Measurements from ENCODE around the gene PPFIA1. TPM values are rescaled to one million over a fixed set of nuclear protein-coding genes. Genes with fewer than 3 reads are reported as not detected.
A peak's percentile ranks its signal among the peaks of the same experiment; 100 is the strongest.

Gene PPFIA1
- total and polyA plus RNA-seq, 4 donors, result 35.6 to 54.9 (median 47.3) TPM

GRCh38 chr11:70430671-70431574, 160.4 kb downstream of the PPFIA1 start:
- Histone ChIP-seq H3K36me3 (ENCODE audit: control insufficient read depth, insufficient read depth, low read length) (peaks cover 89% of the 10 kb centered on the region), H3K27me3 (ENCODE audit: control insufficient read depth, insufficient read depth, low read length) (no peaks in the 10 kb centered on the region), H3K9me3 (ENCODE audit: control insufficient read depth, insufficient read depth, low read length) (no peaks in the 10 kb centered on the region), H3K4me3 (ENCODE audit: low read depth, low read length) (no peak overlapping the region), H3K27ac (ENCODE audit: low read depth, low read length) (no peak overlapping the region), H3K4me1 (ENCODE audit: control insufficient read depth, insufficient read depth, low read length) (no peaks in the 10 kb centered on the region)
- WGBS (ENCODE audit: insufficient coverage), result 94% methylated on average over 25 of the region's 25 CpGs
- DNase-seq (ENCODE audit: low read depth in 4 of 6, low spot score in 6 of 6), result no peak

- 95% methylated on average over 11 of the region's 12 CpGs for WGBS (ENCODE audit: insufficient coverage)
- H3K36me3 ChIP-seq (ENCODE audit: control insufficient read depth, insufficient read depth, low read length), result peaks cover 90% of the 10 kb centered on the region
- no peaks in the 10 kb centered on the region for H3K27me3 ChIP-seq (ENCODE audit: control insufficient read depth, insufficient read depth, low read length)
- no peak overlapping the region for H3K27ac ChIP-seq (ENCODE audit: low read depth, low read length)
- no peak for DNase-seq (ENCODE audit: low read depth in 4 of 6, low spot score in 6 of 6)
- H3K4me3 ChIP-seq (ENCODE audit: low read depth, low read length), result no peak overlapping the region
- no peaks in the 10 kb centered on the region for H3K4me1 ChIP-seq (ENCODE audit: control insufficient read depth, insufficient read depth, low read length)
- no peaks in the 10 kb centered on the region for H3K9me3 ChIP-seq (ENCODE audit: control insufficient read depth, insufficient read depth, low read length)
These were observed 161.1 kb downstream of the PPFIA1 start for GRCh38 chr11:70431611-70432010.

- Histone ChIP-seq H3K4me1 (ENCODE audit: control insufficient read depth, insufficient read depth, low read length) (no peaks in the 10 kb centered on the region), H3K27ac (ENCODE audit: low read depth, low read length) (no peak overlapping the region), H3K9me3 (ENCODE audit: control insufficient read depth, insufficient read depth, low read length) (no peaks in the 10 kb centered on the region), H3K27me3 (ENCODE audit: control insufficient read depth, insufficient read depth, low read length) (no peaks in the 10 kb centered on the region), H3K36me3 (ENCODE audit: control insufficient read depth, insufficient read depth, low read length) (peaks cover 90% of the 10 kb centered on the region), H3K4me3 (ENCODE audit: low read depth, low read length) (no peak overlapping the region)
- no peak for DNase-seq (ENCODE audit: low read depth in 4 of 6, low spot score in 6 of 6)
- 90% methylated on average over 11 of the region's 16 CpGs for WGBS (ENCODE audit: insufficient coverage)
These were observed 161.6 kb downstream of the PPFIA1 start for GRCh38 chr11:70432065-70432464.

- Histone ChIP-seq H3K27me3 (ENCODE audit: control insufficient read depth, insufficient read depth, low read length) (no peaks in the 10 kb centered on the region), H3K4me1 (ENCODE audit: control insufficient read depth, insufficient read depth, low read length) (no peaks in the 10 kb centered on the region), H3K4me3 (ENCODE audit: low read depth, low read length) (no peak overlapping the region), H3K27ac (ENCODE audit: low read depth, low read length) (no peak overlapping the region), H3K9me3 (ENCODE audit: control insufficient read depth, insufficient read depth, low read length) (no peaks in the 10 kb centered on the region), H3K36me3 (ENCODE audit: control insufficient read depth, insufficient read depth, low read length) (peaks cover 90% of the 10 kb centered on the region)
- WGBS (ENCODE audit: insufficient coverage), result 85% methylated on average over 10 of the region's 15 CpGs
- DNase-seq (ENCODE audit: low read depth in 4 of 6, low spot score in 6 of 6), result no peak
These were observed 162.1 kb downstream of the PPFIA1 start for GRCh38 chr11:70432580-70432979.

GRCh38 chr11:70433038-70433437, 162.5 kb downstream of the PPFIA1 start:
- Histone ChIP-seq H3K36me3 (ENCODE audit: control insufficient read depth, insufficient read depth, low read length) (peaks cover 95% of the 10 kb centered on the region), H3K27me3 (ENCODE audit: control insufficient read depth, insufficient read depth, low read length) (no peaks in the 10 kb centered on the region), H3K9me3 (ENCODE audit: control insufficient read depth, insufficient read depth, low read length) (no peaks in the 10 kb centered on the region), H3K4me3 (ENCODE audit: low read depth, low read length) (no peak overlapping the region), H3K27ac (ENCODE audit: low read depth, low read length) (no peak overlapping the region), H3K4me1 (ENCODE audit: control insufficient read depth, insufficient read depth, low read length) (no peaks in the 10 kb centered on the region)
- WGBS (ENCODE audit: insufficient coverage), result 94% methylated on average over 20 of the region's 20 CpGs
- DNase-seq (ENCODE audit: low read depth in 4 of 6, low spot score in 6 of 6), result no peak

- Histone ChIP-seq H3K27me3 (ENCODE audit: control insufficient read depth, insufficient read depth, low read length) (no peaks in the 10 kb centered on the region), H3K4me3 (ENCODE audit: low read depth, low read length) (no peak overlapping the region), H3K9me3 (ENCODE audit: control insufficient read depth, insufficient read depth, low read length) (no peaks in the 10 kb centered on the region), H3K36me3 (ENCODE audit: control insufficient read depth, insufficient read depth, low read length) (peaks cover 98% of the 10 kb centered on the region), H3K27ac (ENCODE audit: low read depth, low read length) (no peak overlapping the region), H3K4me1 (ENCODE audit: control insufficient read depth, insufficient read depth, low read length) (no peaks in the 10 kb centered on the region)
- 94% methylated on average over 8 of the region's 13 CpGs for WGBS (ENCODE audit: insufficient coverage)
- DNase-seq (ENCODE audit: low read depth in 4 of 6, low spot score in 6 of 6), result no peak
These were observed 163.0 kb downstream of the PPFIA1 start for GRCh38 chr11:70433526-70433925.

Small RNAs within 50 kb of the gene (small RNA-seq; reads per million reads assigned to genes)
- 13.9 reads per million, percentile 96 among the genes with 10 or more reads in this experiment for gene MIR548K (ENCODE audit: low replicate concordance)

Other genes with a start within 250 kb of the PPFIA1 start
- 1 to 10 TPM; 2.6 to 3.6 TPM for gene ANO1, start 192.4 kb upstream of the PPFIA1 start, total RNA-seq
- gene ANO1, start 192.4 kb upstream of the PPFIA1 start, polyA plus RNA-seq (ENCODE audit: insufficient read length in 2 of 2), result 1 to 10 TPM; 2.7 to 3.0 TPM
- 10 to 100 TPM; 17.2 to 18.7 TPM for gene FADD, start 67.4 kb upstream of the PPFIA1 start, total RNA-seq
- 10 to 100 TPM; 12.1 to 17.2 TPM for gene FADD, start 67.4 kb upstream of the PPFIA1 start, polyA plus RNA-seq (ENCODE audit: insufficient read length in 2 of 2)
- gene CTTN, start 127.8 kb downstream of the PPFIA1 start, total RNA-seq, result 100 to 1,000 TPM; 103 to 139 TPM
- gene CTTN, start 127.8 kb downstream of the PPFIA1 start, polyA plus RNA-seq (ENCODE audit: insufficient read length in 2 of 2), result 100 to 1,000 TPM; 149 to 215 TPM

Measured in spinal cord (tissue), 10 donors.